ENCODE results near the gene COL3A1.

Gene COL3A1

DNA sequence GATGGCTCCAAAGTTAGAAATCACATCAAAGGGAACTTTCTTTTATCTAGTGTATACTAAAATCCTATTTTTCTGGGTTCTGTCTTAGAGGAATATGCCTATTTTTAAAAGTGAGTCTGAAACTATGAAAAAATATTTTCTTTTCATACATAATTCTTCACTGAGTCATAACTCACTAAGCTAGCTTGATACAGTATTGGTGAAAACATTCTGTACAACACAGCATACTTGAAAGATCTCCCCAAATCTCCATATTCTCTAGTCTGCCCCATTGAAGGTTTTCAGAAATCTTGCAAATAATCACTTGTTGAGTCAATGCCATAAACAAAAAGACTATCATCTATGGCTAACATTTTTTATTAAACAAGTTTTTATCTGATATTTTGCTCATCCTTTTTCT lies 44.5 kb downstream of the COL3A1 start:
- DNase-seq (ENCODE audit: low spot score): no peak

- DNase-seq (ENCODE audit: low spot score): no peak
Measured at GRCh38 chr2:189020179-189020578, 46.0 kb downstream of the COL3A1 start.

DNA sequence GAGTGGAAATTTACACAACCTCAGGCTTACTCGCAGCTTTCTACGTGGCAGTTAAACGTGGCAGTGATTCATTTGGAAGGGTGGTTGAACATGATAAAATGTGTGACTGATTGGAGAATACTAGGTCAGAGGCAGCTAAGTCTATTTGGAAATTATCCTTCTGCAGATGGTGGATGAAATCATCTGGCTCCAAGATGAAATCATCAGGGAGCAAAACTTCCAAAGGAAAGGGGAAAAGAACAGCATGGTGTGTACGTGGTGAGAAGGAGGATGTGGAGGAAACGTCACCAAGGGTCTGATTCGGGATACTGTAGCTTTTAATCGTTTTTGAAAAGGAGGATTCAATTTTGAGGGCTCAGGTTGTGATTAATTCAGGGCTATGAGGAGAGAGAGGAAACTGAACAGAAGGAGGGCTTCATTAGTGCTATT lies 47.9 kb downstream of the COL3A1 start:
- no peak for DNase-seq (ENCODE audit: low spot score)

- DNase-seq (ENCODE audit: low spot score): no peak
Measured at GRCh38 chr2:189022492-189022891, 48.3 kb downstream of the COL3A1 start.

- no peak for DNase-seq (ENCODE audit: low spot score)
Measured at GRCh38 chr2:189024901-189025618, 50.9 kb downstream of the COL3A1 start.

GRCh38 chr2:189037518-189037917 lies 63.3 kb downstream of the COL3A1 start:
- DNase-seq (ENCODE audit: low spot score): no peak

GRCh38 chr2:189045836-189046235 lies 71.7 kb downstream of the COL3A1 start:
- no peak for DNase-seq (ENCODE audit: low spot score)

DNA sequence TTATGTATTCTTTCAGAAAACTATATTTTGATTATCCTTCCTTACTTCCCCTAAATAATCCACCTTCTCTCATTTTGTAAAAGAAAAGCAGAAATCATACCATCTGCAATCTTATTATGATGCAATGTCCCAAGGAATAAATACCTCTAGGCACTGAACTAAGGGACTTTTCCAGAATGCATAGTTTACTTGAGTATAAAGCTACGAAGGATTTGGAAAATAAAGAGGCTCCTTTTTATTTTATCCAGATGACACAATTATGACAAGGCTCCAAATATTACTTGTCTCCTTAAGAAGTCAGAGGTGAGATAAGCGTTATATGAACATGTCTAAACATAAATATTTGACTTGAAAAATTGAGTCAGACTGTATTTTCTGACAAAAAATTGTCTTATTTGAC lies 72.1 kb downstream of the COL3A1 start:
- DNase-seq (ENCODE audit: low spot score): no peak

DNA sequence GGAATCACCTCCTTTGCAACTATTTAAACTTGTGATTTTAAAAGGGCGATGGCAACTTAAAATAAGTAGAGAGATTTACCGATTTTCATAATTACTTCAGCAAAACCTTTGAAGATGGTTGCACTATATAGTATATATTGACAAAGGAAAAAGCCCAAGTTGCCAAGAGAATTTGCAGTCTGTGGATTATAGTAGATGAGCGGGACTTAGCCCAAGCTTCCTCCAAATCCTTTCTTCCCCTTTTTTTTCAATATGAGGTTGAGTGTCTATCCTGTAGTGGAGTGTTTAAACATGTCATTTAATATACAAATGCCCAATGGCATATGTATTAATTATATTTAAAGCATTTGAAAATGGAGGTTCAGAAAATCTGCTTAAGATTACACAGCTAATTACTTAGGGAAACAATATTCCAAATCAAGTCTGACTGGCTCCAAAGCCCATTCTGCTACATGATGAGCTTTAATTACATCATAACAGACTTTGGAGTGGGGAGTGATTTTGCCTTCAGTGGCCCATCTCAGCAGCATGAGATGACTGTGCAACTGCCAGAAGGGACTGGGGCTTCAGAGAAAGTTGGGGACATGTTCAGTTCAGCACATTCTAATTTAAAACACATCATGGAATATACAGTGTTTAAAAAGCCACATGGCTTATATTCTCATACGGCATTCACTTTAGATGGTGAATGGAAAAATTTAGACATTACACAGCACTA lies 73.2 kb downstream of the COL3A1 start:
- no peak for DNase-seq (ENCODE audit: low spot score)

DNA sequence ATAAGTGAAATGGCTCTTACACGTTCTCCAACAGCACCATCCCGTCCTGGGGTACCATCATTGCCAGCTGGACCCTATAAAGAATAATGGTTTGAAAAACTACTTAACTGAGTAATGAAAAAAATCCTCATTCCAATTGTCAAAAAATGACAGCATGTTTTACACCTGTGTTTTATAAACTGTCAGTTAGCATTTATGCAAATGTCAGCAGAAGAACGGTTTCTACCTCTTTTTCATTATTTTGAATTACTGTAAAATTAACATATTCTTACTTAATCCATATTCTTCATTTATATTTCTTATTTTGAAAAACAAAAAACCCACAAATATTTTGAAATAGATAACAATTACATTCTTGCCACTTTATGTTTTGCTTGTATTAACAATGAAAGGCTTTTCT lies 74.0 kb downstream of the COL3A1 start:
- DNase-seq (ENCODE audit: low spot score): no peak

DNA sequence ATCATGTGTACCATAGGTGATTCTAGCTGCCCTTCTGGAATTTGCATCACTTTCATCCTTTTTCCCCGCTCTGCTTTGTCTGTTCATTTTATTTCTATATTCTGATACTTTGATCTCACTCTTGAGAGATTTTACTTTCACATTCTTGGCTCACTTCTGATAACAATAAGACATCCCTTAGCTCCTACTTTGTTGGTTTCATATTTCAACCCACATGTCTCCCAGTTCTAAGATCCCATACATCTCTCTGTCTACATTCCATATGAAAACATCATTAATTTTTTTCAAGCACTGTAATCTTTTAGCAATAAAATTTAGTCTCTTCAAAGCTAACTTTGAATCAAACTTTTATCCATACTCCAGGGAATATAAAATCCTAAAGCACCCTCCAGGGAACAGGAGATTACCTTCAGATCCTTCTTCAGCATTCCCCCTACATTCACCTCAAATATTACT lies 75.6 kb downstream of the COL3A1 start:
- DNase-seq (ENCODE audit: low spot score): no peak

GRCh38 chr2:189050165-189050712 lies 76.1 kb downstream of the COL3A1 start:
- DNase-seq (ENCODE audit: low spot score): no peak

- DNase-seq (ENCODE audit: low spot score): no peak
Measured at GRCh38 chr2:189056200-189057106, 82.3 kb downstream of the COL3A1 start.

DNA sequence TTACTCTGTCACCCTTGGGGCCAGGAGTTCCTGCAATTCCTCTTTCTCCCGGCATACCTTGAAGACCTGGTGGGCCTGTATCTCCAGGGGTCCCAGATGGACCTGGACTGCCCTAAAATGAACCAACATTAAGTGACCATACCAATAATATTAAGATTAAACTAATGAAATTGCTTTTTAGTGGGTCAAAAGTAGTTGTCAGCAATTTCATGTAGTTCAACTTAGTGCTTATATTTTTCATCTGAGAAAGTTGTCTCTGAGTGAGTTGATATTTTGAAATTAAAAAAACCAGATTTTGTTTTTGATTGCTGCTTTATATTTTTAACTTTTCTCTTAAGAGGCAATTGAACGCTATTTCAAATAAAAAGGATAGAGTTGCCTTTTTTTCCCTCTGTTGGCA lies 83.1 kb downstream of the COL3A1 start:
- DNase-seq (ENCODE audit: low spot score): no peak

DNA sequence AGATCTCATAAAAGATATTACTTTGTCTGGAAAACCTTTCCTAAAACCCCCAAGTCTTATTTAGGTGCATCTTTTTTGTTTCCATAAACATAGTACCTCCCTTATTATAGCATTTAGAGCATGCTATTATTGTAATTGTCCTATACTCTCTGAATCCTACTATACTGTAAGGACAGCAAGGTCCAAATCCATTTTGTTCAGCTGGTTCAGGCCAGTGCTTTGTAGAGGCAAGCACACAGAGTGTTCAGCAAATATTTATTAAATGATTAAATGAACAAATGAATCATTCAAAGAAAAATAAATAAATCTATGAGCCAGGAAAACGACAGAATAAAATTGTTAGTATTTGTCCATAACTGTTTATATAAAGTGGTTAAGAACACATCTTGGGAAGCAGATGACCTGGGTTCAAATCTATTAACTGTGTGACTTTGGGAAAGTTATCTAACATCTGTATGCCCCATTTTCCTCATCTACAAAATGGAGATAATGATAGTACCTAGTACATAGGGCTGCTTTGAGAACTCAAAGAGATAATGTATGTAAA lies 86.0 kb downstream of the COL3A1 start:
- no peak for DNase-seq (ENCODE audit: low spot score)

All from ecto neural progenitor cell (in vitro differentiated cells).